GM12878 (cell line): Measurements from ENCODE around the gene CCDC15.

Experiments
- CREB1 ChIP-seq: IDR thresholded peaks from 2 replicates; pipeline ENCODE4 v1.6.1; 2012; ENCODE audit warnings: low read depth, mild to moderate bottlenecking, inconsistent platforms
- CREM ChIP-seq: IDR thresholded peaks from 2 replicates; pipeline ENCODE4 v1.6.1; 2014; ENCODE audit warnings: antibody characterized with exemption, low read depth
- FOXM1 ChIP-seq: IDR thresholded peaks from 2 replicates; pipeline ENCODE4 v1.6.1; 2012; ENCODE audit warnings: low read depth, mild to moderate bottlenecking, inconsistent platforms, low read length, moderate library complexity
- KAT2A ChIP-seq: conservative IDR thresholded peaks from 2 replicates; pipeline ENCODE4 v1.6.1; 2011; ENCODE audit warnings: low read depth, low read length; ENCODE audit not compliant: control insufficient read depth
- NFXL1 ChIP-seq: fragments of 450-650 bp; IDR thresholded peaks from 2 replicates; pipeline ENCODE4 v1.6.1; 2017; ENCODE audit warnings: antibody characterized with exemption, mild to moderate bottlenecking, borderline replicate concordance
- POLR2AphosphoS5 ChIP-seq: IDR thresholded peaks from 2 replicates; pipeline ENCODE4 v1.6.1; 2011; ENCODE audit warnings: mild to moderate bottlenecking, low read length, inconsistent platforms
- RELA ChIP-seq: fragments of 450-650 bp; IDR thresholded peaks from 2 replicates; pipeline ENCODE4 v1.8.0; 2014; ENCODE audit warnings: borderline replicate concordance; ENCODE audit not compliant: partially characterized antibody
- ZNF384 ChIP-seq: IDR thresholded peaks from 2 replicates; pipeline ENCODE4 v1.6.1; 2012; ENCODE audit warnings: low read depth, mild to moderate bottlenecking, low read length, improper control_type of control experiment, borderline replicate concordance
- TF ChIP-seq, protein P1 (sequence below), 3 experiments: IDR thresholded peaks in 2 of 3; conservative IDR thresholded peaks in 1 of 3; 2 replicates each; pipeline ENCODE4 v1.5.1; 2011; ENCODE audit warnings: low read depth in 3 of 3, low read length in 3 of 3, mild to moderate bottlenecking in 3 of 3, control low read depth in 2 of 3, moderate library complexity in 2 of 3, inconsistent platforms in 1 of 3, mixed read lengths in 1 of 3; ENCODE audit not compliant: control insufficient read depth in 2 of 3, insufficient read depth in 1 of 3; ENCODE audit errors: extremely low read depth in 1 of 3

DNA sequence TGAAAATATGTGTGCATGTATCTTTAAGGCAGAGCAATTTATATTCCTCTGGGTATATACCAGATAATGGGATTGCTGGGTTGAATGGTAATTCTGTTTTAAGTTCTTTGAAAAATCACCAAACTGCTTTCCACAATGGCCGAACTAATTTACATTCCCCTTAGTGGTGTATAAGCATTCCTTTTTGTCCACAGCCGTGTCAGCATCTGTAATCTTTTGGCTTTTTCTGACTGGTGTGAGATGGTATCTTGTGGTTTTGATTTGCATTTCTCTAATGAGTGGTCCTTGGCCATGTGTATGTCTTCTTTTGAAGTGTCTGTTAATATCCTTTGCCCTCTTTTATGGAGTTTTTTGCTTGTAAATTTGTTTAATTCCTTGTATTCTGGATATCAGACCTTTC lies 24.3 kb downstream of the CCDC15 start:
- TF ChIP-seq CREM = no peak
- TF ChIP-seq ZNF384 = no peak
- TF ChIP-seq POLR2AphosphoS5 = no peak
- TF ChIP-seq NFXL1 = no peak
- TF ChIP-seq, protein P1, sequence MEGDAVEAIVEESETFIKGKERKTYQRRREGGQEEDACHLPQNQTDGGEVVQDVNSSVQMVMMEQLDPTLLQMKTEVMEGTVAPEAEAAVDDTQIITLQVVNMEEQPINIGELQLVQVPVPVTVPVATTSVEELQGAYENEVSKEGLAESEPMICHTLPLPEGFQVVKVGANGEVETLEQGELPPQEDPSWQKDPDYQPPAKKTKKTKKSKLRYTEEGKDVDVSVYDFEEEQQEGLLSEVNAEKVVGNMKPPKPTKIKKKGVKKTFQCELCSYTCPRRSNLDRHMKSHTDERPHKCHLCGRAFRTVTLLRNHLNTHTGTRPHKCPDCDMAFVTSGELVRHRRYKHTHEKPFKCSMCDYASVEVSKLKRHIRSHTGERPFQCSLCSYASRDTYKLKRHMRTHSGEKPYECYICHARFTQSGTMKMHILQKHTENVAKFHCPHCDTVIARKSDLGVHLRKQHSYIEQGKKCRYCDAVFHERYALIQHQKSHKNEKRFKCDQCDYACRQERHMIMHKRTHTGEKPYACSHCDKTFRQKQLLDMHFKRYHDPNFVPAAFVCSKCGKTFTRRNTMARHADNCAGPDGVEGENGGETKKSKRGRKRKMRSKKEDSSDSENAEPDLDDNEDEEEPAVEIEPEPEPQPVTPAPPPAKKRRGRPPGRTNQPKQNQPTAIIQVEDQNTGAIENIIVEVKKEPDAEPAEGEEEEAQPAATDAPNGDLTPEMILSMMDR (IDR thresholded peaks at IDR 0.05 in 2 of 3, conservative IDR thresholded peaks at IDR 0.05 in 1 of 3; ENCODE audit: control insufficient read depth in 2 of 3, extremely low read depth in 1 of 3, insufficient read depth in 1 of 3, low read depth in 3 of 3, low read length in 3 of 3) = no peak
- TF ChIP-seq FOXM1 = no peak
- no peak for TF ChIP-seq RELA
- TF ChIP-seq CREB1 = no peak
- TF ChIP-seq KAT2A = no peak
